Mucosa of descending colon (tissue), 3 donors: Measurements from ENCODE around the gene TCERG1L. TPM values are rescaled to one million over a fixed set of nuclear protein-coding genes. Genes with fewer than 3 reads are reported as not detected.

Experiments
- ATAC-seq: fragments of 200-7000 bp; cut with Tn5 transposase; one replicate; pipeline ENCODE4 v1.9.1; 2020; ENCODE audit warnings: mild to moderate bottlenecking, moderate library complexity
- DNase-seq, 3 donors: peaks; one replicate each; pipeline ENCODE4 v3.0.0-alpha.2; 2020
- H3K36me3 ChIP-seq: fragments of 200-600 bp; one replicate; pipeline ENCODE4 v1.8.0; 2021; ENCODE audit warnings: low read depth, mild to moderate bottlenecking
- H3K4me1 ChIP-seq: fragments of 200-600 bp; one replicate; pipeline ENCODE4 v1.8.0; 2021; ENCODE audit warnings: low read depth, mild to moderate bottlenecking
- H3K4me3 ChIP-seq: fragments of 200-600 bp; one replicate; pipeline ENCODE4 v1.8.0; 2021; ENCODE audit warnings: mild to moderate bottlenecking
- H3K9me3 ChIP-seq: fragments of 200-600 bp; one replicate; pipeline ENCODE4 v1.8.0; 2021; ENCODE audit warnings: mild to moderate bottlenecking
- intact Hi-C, 2 donors: fragments of 100-400 bp; cut with DNase I in 1 of 2; cut with micrococcal nuclease in 1 of 2; formaldehyde crosslinking; loops; one replicate each; pipeline versions ENCODE4 v1.11.0 to v1.11.1; 2022; cut with DNase I, micrococcal nuclease
- total RNA-seq, 3 donors: library from RNA; stranded (reverse); fragmentation: NEBNext Ultra II Directional in 2 of 3; extraction: Animal tissue kit (Norgen Biotek cat#: 25700) in 2 of 3; gene quantifications; one replicate each; pipeline versions ENCODE4 v1.2.1 to v1.2.4, GENCODE V29; 2021 to 2023
- TF ChIP-seq, protein P1 (sequence below): fragments of 200-600 bp; IDR thresholded peaks from one replicate; pipeline ENCODE4 v1.8.0; 2022; ENCODE audit warnings: antibody characterized with exemption, mild to moderate bottlenecking
- donor health status: DM: no; HTN: no; CAD: no; lungs with moderate emphysema.
- donor health status: DM: no; HTN: no; CAD: no.
- donor health status: DM: no; HTN: yes; CAD: no.

Gene TCERG1L
- total RNA-seq, 3 donors from 2014 or later, result not detected

DNA sequence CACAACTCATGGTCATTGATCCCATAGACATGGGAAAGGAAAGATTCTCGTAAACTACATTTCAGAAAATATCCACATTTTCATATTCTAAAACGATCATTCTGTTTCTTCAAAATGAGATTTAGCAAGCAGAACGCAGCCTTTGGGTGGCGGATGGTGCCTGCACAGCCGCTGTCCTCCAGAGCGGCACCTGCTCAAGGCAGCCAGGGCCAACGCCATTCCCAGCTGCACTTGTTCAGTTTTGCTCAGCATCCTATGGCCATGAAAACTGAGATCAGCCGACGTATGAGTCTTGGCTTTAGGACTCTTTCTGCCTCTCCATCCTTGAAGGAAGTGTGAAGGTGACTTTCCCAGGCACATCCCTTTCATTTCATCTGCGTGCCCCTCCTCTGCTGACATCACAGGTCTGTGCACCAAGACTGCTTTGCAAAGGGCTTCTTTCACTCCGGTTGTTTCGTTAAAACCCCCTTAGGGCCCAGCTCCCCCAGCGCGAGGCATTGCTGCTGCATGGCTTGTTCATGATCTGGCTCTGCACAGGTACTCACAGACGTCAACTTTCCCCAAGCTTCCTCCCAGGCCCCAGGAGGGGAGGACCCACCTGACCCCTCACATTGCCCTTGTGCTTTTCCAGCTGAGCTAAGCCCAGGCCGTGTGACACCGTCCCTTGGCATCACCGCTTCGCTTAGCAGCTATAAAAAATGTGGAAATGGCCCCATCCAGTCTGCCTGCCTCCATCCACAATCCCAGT lies 37.2 kb downstream of the TCERG1L start:
- Histone ChIP-seq H3K4me1 (no peaks in the 10 kb centered on the region), H3K9me3 (no peaks in the 10 kb centered on the region), H3K36me3 (no peaks in the 10 kb centered on the region), H3K4me3 (no peak overlapping the region)
- ATAC-seq (no peak), DNase-seq (no peak)
- TF ChIP-seq, protein P1, sequence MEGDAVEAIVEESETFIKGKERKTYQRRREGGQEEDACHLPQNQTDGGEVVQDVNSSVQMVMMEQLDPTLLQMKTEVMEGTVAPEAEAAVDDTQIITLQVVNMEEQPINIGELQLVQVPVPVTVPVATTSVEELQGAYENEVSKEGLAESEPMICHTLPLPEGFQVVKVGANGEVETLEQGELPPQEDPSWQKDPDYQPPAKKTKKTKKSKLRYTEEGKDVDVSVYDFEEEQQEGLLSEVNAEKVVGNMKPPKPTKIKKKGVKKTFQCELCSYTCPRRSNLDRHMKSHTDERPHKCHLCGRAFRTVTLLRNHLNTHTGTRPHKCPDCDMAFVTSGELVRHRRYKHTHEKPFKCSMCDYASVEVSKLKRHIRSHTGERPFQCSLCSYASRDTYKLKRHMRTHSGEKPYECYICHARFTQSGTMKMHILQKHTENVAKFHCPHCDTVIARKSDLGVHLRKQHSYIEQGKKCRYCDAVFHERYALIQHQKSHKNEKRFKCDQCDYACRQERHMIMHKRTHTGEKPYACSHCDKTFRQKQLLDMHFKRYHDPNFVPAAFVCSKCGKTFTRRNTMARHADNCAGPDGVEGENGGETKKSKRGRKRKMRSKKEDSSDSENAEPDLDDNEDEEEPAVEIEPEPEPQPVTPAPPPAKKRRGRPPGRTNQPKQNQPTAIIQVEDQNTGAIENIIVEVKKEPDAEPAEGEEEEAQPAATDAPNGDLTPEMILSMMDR, result no peak
- intact Hi-C loops, result no loop called here

DNA sequence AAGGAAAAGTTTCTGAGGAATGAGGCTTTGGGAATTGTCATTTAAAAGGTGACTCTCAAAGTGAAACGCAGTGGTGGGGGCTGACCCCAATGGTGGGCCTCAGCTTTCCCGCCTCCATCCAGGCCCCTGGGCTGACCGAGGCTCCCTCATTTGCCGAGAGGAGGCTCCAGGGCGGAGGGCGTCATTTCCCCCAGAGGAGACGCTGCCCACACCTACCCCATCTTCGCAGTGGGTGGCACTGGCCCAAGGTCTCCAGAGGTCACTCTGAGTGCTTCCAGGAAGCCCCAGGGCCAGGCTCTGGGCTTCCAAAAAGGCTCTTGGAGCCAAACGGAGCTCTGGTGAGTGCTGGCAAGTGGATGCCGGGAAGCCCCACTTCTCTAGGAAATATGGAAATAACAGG lies 38.0 kb downstream of the TCERG1L start:
- Histone ChIP-seq H3K4me1 (no peaks in the 10 kb centered on the region), H3K4me3 (no peak overlapping the region), H3K9me3 (no peaks in the 10 kb centered on the region), H3K36me3 (no peaks in the 10 kb centered on the region)
- intact Hi-C loops, result no loop called here
- DNase-seq, result no peak
- ATAC-seq, result no peak
- TF ChIP-seq, protein P1, result no peak

DNA sequence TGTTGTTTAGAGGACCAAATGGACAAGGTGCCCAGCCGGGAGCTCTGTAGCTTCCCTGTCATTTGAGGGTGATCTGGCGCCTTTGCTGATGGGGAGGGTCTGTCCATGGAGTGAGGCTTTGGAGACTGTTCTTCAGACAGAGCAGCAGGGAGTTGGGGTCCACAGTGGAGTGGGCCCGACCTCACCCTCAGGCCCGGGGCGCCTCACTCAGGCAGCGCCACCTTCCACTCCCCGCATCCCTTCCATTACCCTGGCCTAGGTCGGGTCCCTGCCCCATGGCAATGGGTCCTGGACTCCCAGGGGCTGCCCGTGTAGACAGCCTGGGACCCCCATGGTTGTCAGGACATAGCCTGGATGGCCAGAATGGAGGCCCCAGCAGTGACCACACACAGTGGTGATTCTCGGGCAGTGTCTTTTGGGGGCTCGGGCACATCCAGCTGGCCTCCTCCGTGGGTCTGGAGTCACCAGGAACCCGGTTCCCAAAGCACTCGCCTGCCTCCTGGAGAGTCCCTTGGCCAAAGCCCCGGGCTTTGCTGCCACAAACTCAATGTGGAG lies 38.5 kb downstream of the TCERG1L start:
- TF ChIP-seq, protein P1, result no peak
- no peaks in the 10 kb centered on the region for H3K4me1 ChIP-seq
- intact Hi-C loops, result no loop called here
- H3K9me3 ChIP-seq, result no peaks in the 10 kb centered on the region
- no peak for DNase-seq
- ATAC-seq, result no peak
- H3K4me3 ChIP-seq, result no peak overlapping the region
- no peaks in the 10 kb centered on the region for H3K36me3 ChIP-seq

DNA sequence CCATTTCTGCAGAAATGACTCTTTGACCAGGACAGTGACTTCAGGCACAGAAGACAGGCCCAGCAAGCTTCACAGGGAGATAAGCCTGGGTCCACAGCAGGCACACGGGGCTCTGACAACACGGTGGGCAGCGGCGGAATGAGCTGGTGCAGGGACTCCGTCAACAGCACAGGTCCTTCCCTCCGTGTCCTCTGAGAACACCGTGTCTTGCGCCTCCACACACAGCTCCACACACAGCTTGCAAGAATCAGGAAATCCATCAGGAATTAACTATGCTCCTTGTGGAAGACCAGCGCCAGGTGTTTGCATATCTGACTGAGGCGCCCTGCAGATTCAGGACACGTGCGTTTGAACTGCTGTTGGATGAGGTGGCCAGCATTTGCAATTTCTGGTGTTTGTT lies 39.6 kb downstream of the TCERG1L start:
- Histone ChIP-seq H3K4me3 (no peak overlapping the region), H3K9me3 (no peaks in the 10 kb centered on the region), H3K36me3 (no peaks in the 10 kb centered on the region), H3K4me1 (no peaks in the 10 kb centered on the region)
- TF ChIP-seq, protein P1, result no peak
- no peak for ATAC-seq
- no peak for DNase-seq
- intact Hi-C loops, result no loop called here

DNA sequence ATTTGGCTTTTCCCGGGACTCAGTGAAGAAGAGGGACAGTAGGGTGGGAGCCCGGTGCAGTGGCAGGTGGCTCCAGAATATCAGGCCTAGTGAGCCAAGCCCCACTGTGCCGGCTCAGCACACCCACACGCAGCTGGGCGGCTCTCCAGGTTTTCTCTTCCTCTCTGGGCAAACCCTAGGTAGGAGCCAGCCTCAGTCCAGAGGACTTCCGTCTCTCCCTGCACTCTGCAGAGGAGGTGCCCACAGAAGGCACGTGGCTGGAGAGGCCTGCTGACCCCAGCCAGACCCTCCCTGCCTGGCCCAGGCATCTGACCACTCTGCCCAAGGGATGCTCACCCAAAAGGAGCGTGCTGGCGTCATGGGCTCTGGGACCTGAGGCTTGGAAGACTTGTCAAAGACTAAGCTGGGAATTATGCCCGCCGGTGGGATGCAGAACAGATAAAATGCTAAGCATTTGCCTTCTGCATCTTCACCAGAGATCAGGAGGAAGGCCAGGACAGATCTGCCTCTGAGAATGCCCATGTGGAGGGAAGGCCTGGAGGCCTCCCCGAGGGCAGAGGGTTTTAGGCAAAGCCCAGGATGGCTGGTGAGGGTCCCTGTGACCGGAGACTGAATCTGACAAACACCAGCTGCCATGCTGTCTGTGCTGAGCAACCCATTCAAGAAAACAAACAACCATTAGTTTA lies 40.2 kb downstream of the TCERG1L start:
- no peak for DNase-seq
- no peaks in the 10 kb centered on the region for H3K36me3 ChIP-seq
- no peak for ATAC-seq
- H3K4me3 ChIP-seq, result no peak overlapping the region
- H3K4me1 ChIP-seq, result no peaks in the 10 kb centered on the region
- TF ChIP-seq, protein P1, result no peak
- intact Hi-C loops, result no loop called here
- H3K9me3 ChIP-seq, result no peaks in the 10 kb centered on the region
